K562 (cell line): Measurements from ENCODE around the gene CCDC136. TPM values are rescaled to one million over a fixed set of nuclear protein-coding genes. Genes with fewer than 3 reads are reported as not detected.

Experiments used
- BACH1 ChIP-seq: fragments of 200-800 bp; sonication (Bioruptor generic); IDR thresholded peaks from 2 replicates; pipeline ENCODE4 v1.6.1; 2016; ENCODE audit warnings: missing genetic modification characterization, missing compliant biosample characterization
- BRD9 ChIP-seq: fragments of 450-650 bp; IDR thresholded peaks from 2 replicates; pipeline ENCODE4 v1.6.1; 2018; ENCODE audit warnings: low read depth; ENCODE audit not compliant: partially characterized antibody
- CBX3 ChIP-seq, 2 experiments: IDR thresholded peaks; 1 replicate in 1 of 2; 2 replicates in 1 of 2; pipeline ENCODE4 v1.6.1; 2012; ENCODE audit warnings: inconsistent platforms in 2 of 2, low read length in 2 of 2, borderline replicate concordance in 1 of 2, control low read depth in 1 of 2
- CHD1 ChIP-seq: fragments of 200-600 bp; sonication (generic); IDR thresholded peaks from one replicate; pipeline ENCODE4 v1.6.1; 2012; ENCODE audit warnings: mild to moderate bottlenecking, moderate library complexity, low read length, inconsistent platforms
- DDX20 ChIP-seq: fragments of 450-650 bp; IDR thresholded peaks from 2 replicates; pipeline ENCODE4 v1.6.1; 2016; ENCODE audit warnings: missing genetic modification characterization, low read depth, mild to moderate bottlenecking, missing compliant biosample characterization, moderate library complexity
- EWSR1 ChIP-seq: fragments of 450-650 bp; IDR thresholded peaks from 2 replicates; pipeline ENCODE4 v1.6.1; 2018; ENCODE audit warnings: borderline replicate concordance, mild to moderate bottlenecking, low read depth, moderate library complexity; ENCODE audit not compliant: partially characterized antibody
- FOXJ2 ChIP-seq: fragments of 200-800 bp; sonication (Bioruptor generic); IDR thresholded peaks from 2 replicates; pipeline ENCODE4 v1.6.1; 2016; ENCODE audit warnings: missing genetic modification characterization, missing compliant biosample characterization
- FOXJ3 ChIP-seq: sonication (generic); formaldehyde crosslinking; IDR thresholded peaks from 2 replicates; pipeline ENCODE4 v1.4.0; 2020; ENCODE audit warnings: mild to moderate bottlenecking, missing genetic modification reagents
- HLTF ChIP-seq: fragments of 450-650 bp; IDR thresholded peaks from 2 replicates; pipeline ENCODE4 v1.6.1; 2016
- HNRNPUL1 ChIP-seq: fragments of 200-400 bp; formaldehyde crosslinking; IDR thresholded peaks from 2 replicates; pipeline ENCODE4 v1.6.1; 2017; ENCODE audit warnings: low read length
- NCOA4 ChIP-seq: fragments of 450-650 bp; IDR thresholded peaks from 2 replicates; pipeline ENCODE4 v1.6.1; 2018; ENCODE audit warnings: mild to moderate bottlenecking; ENCODE audit not compliant: partially characterized antibody
- NR2C1 ChIP-seq, 2 experiments: fragments of 450-650 bp; IDR thresholded peaks; 2 replicates each; pipeline ENCODE4 v1.6.1; 2017; ENCODE audit warnings: mild to moderate bottlenecking in 2 of 2, antibody characterized with exemption in 1 of 2, inconsistent platforms in 1 of 2, missing compliant biosample characterization in 1 of 2, missing genetic modification characterization in 1 of 2
- RB1 ChIP-seq: fragments of 450-650 bp; IDR thresholded peaks from 2 replicates; pipeline ENCODE4 v1.6.1; 2017; ENCODE audit warnings: low read depth, mild to moderate bottlenecking
- RBM25 ChIP-seq: fragments of 200-400 bp; formaldehyde crosslinking; IDR thresholded peaks from 2 replicates; pipeline ENCODE4 v1.6.1; 2018; ENCODE audit warnings: low read length, low read depth, moderate library complexity; ENCODE audit not compliant: severe bottlenecking
- SIN3B ChIP-seq: fragments of 450-650 bp; IDR thresholded peaks from 2 replicates; pipeline ENCODE4 v1.6.1; 2017; ENCODE audit warnings: low read depth, mild to moderate bottlenecking, moderate library complexity
- TBL1XR1 ChIP-seq, 2 experiments: IDR thresholded peaks; 2 replicates each; pipeline ENCODE4 v1.6.1; 2012; ENCODE audit warnings: improper control_type of control experiment in 2 of 2, low read length in 2 of 2, mild to moderate bottlenecking in 1 of 2
- ZNF311 ChIP-seq: fragments of 250-450 bp; sonication (Bioruptor Pico); IDR thresholded peaks from 2 replicates; pipeline ENCODE4 v1.4.0; 2020; ENCODE audit warnings: mild to moderate bottlenecking, moderate library complexity
- ZNF76 ChIP-seq: fragments of 250-450 bp; sonication (Bioruptor Pico); IDR thresholded peaks from 2 replicates; pipeline ENCODE4 v1.4.0; 2020; ENCODE audit warnings: mild to moderate bottlenecking, moderate library complexity, borderline replicate concordance
- ZNF77 ChIP-seq: fragments of 250-450 bp; sonication (Bioruptor Pico); IDR thresholded peaks from 2 replicates; pipeline ENCODE4 v1.5.0; 2020
- polyA plus RNA-seq, 8 experiments: library from polyadenylated mRNA; depleted of rRNA in 4 of 8; stranded (reverse) in 5 of 8; unstranded in 3 of 8; fragments of >200 nt; fragmentation: Nextera tagmentation in 2 of 8; fragmentation: Illumina TruSeq in 1 of 8; extraction: Ambion mirVana in 2 of 8; extraction: Trizol in 1 of 8; gene quantifications; 2 replicates each; pipeline versions ENCODE4 v1.2.1 to v1.2.3, GENCODE V29; 2011 to 2014; ENCODE audit warnings: inconsistent platforms in 1 of 8, missing spikeins in 1 of 8
- total RNA-seq, 7 experiments: library from RNA; depleted of rRNA in 6 of 7; stranded (reverse); fragments of >200 nt in 6 of 7; fragmentation: Illumina TruSeq in 2 of 7; extraction: Trizol in 2 of 7; gene quantifications; 2 replicates each; pipeline versions ENCODE4 v1.2.1 to v1.2.3, GENCODE V29; 2011 to 2021; ENCODE audit warnings: low replicate concordance in 1 of 7
- TF ChIP-seq, protein P1 (sequence below): sonication (generic); IDR thresholded peaks from 2 replicates; pipeline ENCODE4 v1.6.1; 2016
- TF ChIP-seq, protein P2 (sequence below): fragments of 250-450 bp; sonication (Bioruptor Pico); IDR thresholded peaks from 2 replicates; pipeline ENCODE4 v1.4.0; 2020; ENCODE audit warnings: mild to moderate bottlenecking
- TF ChIP-seq, protein P3 (sequence below): sonication (generic); formaldehyde crosslinking; IDR thresholded peaks from 2 replicates; pipeline ENCODE4 v1.8.0; 2022; ENCODE audit warnings: mild to moderate bottlenecking, missing genetic modification reagents

CCDC136 gene
- total and polyA plus RNA-seq, 9 of the 15 experiments (the other 6 are each of a cell fraction or from before 2014, with no cell fraction given): 2.4 to 40.8 (median 26.5) TPM

DNA sequence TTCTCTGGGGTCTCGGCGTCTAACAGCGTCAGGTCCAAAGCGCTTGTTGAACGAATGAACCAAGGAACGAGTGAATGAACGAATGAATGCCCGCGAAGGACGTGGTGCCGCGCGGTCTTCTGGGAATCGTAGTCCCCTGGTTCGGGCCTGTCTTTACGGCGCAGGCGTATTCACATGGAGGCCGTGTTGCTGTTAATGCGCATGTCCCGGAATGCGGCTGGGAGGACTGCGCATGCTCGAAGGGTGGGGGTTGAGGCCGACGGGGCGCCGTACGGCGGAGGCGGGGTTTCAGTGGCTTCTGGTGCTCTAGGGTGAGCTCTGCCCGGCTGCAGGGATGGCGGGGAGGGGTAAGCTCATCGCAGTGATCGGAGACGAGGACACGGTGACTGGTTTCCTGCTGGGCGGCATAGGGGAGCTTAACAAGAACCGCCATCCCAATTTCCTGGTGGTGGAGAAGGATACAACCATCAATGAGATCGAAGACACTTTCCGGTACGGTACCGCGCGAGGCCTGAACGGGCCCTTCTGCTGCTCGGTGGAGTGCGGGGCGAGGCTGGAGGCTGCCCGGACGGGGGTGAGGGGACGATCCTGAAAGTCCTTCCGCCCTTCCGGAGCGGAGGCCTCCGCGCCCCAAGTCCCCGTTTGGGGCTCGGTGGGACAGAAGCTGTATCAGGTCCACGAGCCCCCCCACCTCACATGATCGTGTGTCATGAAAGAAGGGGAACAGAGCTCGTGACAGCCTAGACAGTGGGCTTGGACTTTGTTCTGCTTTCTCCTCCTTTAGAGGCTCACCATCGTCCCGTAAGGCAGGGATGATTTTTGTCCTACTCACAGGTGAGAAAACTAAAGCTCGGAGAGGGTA is 71.0 kb downstream of the CCDC136 start, which contains the start of gene ATP6V1F (continued):
- TF ChIP-seq DDX20 (no peak), FOXJ2 (tag) (no peak), HLTF (peak; percentile 84; the same call in 1 of the 2 replicates), CBX3 (IDR thresholded peaks at IDR 0.05; ENCODE audit: borderline replicate concordance in 1 of 2, low read length in 2 of 2) (no peak; a peak in 1 of 3 replicates), FOXJ3 (CRISPR knock-in tag) (no peak), BACH1 (no peak), SIN3B (peak; percentile 31; the same call in 1 of the 2 replicates), CHD1 (no peak), ZNF76 (CRISPR knock-in tag) (0 out of 2 replicates have a peak, but pooled peaks have one; percentile 46), ZNF311 (no peak), TBL1XR1 (IDR thresholded peaks at IDR 0.05; ENCODE audit: low read length in 2 of 2) (peak in 1 of 2 experiments; percentile 40; a peak in 1 of 4 replicates), HNRNPUL1 (no peak), NR2C1 (IDR thresholded peaks at IDR 0.05) (no peak), NR2C1 (tag; IDR thresholded peaks at IDR 0.05) (no peak), BRD9 (no peak), NCOA4 (no peak), ZNF77 (no peak), RB1 (0 out of 2 replicates have a peak, but pooled peaks have one; percentile 39), RBM25 (no peak), EWSR1 (no peak)
- TF ChIP-seq, protein P1, sequence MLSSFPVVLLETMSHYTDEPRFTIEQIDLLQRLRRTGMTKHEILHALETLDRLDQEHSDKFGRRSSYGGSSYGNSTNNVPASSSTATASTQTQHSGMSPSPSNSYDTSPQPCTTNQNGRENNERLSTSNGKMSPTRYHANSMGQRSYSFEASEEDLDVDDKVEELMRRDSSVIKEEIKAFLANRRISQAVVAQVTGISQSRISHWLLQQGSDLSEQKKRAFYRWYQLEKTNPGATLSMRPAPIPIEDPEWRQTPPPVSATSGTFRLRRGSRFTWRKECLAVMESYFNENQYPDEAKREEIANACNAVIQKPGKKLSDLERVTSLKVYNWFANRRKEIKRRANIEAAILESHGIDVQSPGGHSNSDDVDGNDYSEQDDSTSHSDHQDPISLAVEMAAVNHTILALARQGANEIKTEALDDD: no peak
- TF ChIP-seq, protein P2, sequence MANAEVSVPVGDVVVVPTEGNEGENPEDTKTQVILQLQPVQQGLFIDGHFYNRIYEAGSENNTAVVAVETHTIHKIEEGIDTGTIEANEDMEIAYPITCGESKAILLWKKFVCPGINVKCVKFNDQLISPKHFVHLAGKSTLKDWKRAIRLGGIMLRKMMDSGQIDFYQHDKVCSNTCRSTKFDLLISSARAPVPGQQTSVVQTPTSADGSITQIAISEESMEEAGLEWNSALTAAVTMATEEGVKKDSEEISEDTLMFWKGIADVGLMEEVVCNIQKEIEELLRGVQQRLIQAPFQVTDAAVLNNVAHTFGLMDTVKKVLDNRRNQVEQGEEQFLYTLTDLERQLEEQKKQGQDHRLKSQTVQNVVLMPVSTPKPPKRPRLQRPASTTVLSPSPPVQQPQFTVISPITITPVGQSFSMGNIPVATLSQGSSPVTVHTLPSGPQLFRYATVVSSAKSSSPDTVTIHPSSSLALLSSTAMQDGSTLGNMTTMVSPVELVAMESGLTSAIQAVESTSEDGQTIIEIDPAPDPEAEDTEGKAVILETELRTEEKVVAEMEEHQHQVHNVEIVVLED: peak; percentile 88
- TF ChIP-seq, protein P3, sequence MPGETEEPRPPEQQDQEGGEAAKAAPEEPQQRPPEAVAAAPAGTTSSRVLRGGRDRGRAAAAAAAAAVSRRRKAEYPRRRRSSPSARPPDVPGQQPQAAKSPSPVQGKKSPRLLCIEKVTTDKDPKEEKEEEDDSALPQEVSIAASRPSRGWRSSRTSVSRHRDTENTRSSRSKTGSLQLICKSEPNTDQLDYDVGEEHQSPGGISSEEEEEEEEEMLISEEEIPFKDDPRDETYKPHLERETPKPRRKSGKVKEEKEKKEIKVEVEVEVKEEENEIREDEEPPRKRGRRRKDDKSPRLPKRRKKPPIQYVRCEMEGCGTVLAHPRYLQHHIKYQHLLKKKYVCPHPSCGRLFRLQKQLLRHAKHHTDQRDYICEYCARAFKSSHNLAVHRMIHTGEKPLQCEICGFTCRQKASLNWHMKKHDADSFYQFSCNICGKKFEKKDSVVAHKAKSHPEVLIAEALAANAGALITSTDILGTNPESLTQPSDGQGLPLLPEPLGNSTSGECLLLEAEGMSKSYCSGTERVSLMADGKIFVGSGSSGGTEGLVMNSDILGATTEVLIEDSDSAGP (CRISPR knock-in tag): 0 out of 2 replicates have a peak, but pooled peaks have one; percentile 66
